ENCODE data around the gene ZNF485.
"Not testable (repeated sequence)": the region's sequence is repeated elsewhere in the genome, so short reads cannot be mapped to it uniquely, and the experiment has no call there.

The ZNF485 gene

GRCh38 chr10:43584051-43584450 lies 22.2 kb upstream of the ZNF485 start:
- no peaks in the 10 kb centered on the region for H3K27me3 ChIP-seq (ENCODE audit: insufficient read depth, low read length, poor library complexity, severe bottlenecking)
- H3K9me2 ChIP-seq (replicated peaks; ENCODE audit: low read depth, low read length), result no peaks in the 10 kb centered on the region
- H3F3A ChIP-seq (ENCODE audit: low read depth), result no peaks in the 10 kb centered on the region
- TF ChIP-seq EZH2phosphoT487 (IDR thresholded peaks at IDR 0.05; ENCODE audit: borderline replicate concordance), result no peak
- no peak for TF ChIP-seq CTCF (conservative IDR thresholded peaks at IDR 0.05; ENCODE audit: low read length)
- no peak overlapping the region for H2AFZ ChIP-seq (ENCODE audit: low read length)
- no peak overlapping the region for H3K9ac ChIP-seq (ENCODE audit: low read depth, low read length, poor library complexity, severe bottlenecking)
- no peak overlapping the region for H3K4me3 ChIP-seq (ENCODE audit: low read length, poor library complexity, severe bottlenecking)
- no peaks in the 10 kb centered on the region for H3K79me2 ChIP-seq (ENCODE audit: insufficient read depth, low read length)
- H3K9me3 ChIP-seq (ENCODE audit: insufficient read depth, low read depth, low read length), result no peaks in the 10 kb centered on the region
- H3K4me2 ChIP-seq (ENCODE audit: low read depth, low read length, poor library complexity, severe bottlenecking), result no peak overlapping the region
- no peaks in the 10 kb centered on the region for H3K4me1 ChIP-seq (ENCODE audit: insufficient read depth, low read length, poor library complexity, severe bottlenecking)
- H3K36me3 ChIP-seq (ENCODE audit: insufficient read depth, low read length), result no peaks in the 10 kb centered on the region
- H4K20me1 ChIP-seq (ENCODE audit: insufficient read depth, low read length, poor library complexity, severe bottlenecking), result no peaks in the 10 kb centered on the region

GRCh38 chr10:43585046-43585445 lies 21.2 kb upstream of the ZNF485 start:
- no peak overlapping the region for H3K4me3 ChIP-seq (ENCODE audit: low read length, poor library complexity, severe bottlenecking)
- H3F3A ChIP-seq (ENCODE audit: low read depth), result no peaks in the 10 kb centered on the region
- H3K9ac ChIP-seq (ENCODE audit: low read depth, low read length, poor library complexity, severe bottlenecking), result no peak overlapping the region
- TF ChIP-seq CTCF (conservative IDR thresholded peaks at IDR 0.05; ENCODE audit: low read length) (no peak), EZH2phosphoT487 (IDR thresholded peaks at IDR 0.05; ENCODE audit: borderline replicate concordance) (no peak)
- no peaks in the 10 kb centered on the region for H4K20me1 ChIP-seq (ENCODE audit: insufficient read depth, low read length, poor library complexity, severe bottlenecking)
- H3K79me2 ChIP-seq (ENCODE audit: insufficient read depth, low read length), result no peaks in the 10 kb centered on the region
- no peak overlapping the region for H3K4me2 ChIP-seq (ENCODE audit: low read depth, low read length, poor library complexity, severe bottlenecking)
- H3K9me3 ChIP-seq (ENCODE audit: insufficient read depth, low read depth, low read length), result no peaks in the 10 kb centered on the region
- H2AFZ ChIP-seq (ENCODE audit: low read length), result no peak overlapping the region
- no peaks in the 10 kb centered on the region for H3K27me3 ChIP-seq (ENCODE audit: insufficient read depth, low read length, poor library complexity, severe bottlenecking)
- H3K36me3 ChIP-seq (ENCODE audit: insufficient read depth, low read length), result no peaks in the 10 kb centered on the region
- no peaks in the 10 kb centered on the region for H3K9me2 ChIP-seq (replicated peaks; ENCODE audit: low read depth, low read length)
- H3K4me1 ChIP-seq (ENCODE audit: insufficient read depth, low read length, poor library complexity, severe bottlenecking), result no peaks in the 10 kb centered on the region

- H2AFZ ChIP-seq (ENCODE audit: low read length), result no peak overlapping the region
- TF ChIP-seq CTCF (conservative IDR thresholded peaks at IDR 0.05; ENCODE audit: low read length) (no peak), EZH2phosphoT487 (IDR thresholded peaks at IDR 0.05; ENCODE audit: borderline replicate concordance) (no peak)
- H3K79me2 ChIP-seq (ENCODE audit: insufficient read depth, low read length), result no peaks in the 10 kb centered on the region
- H3K9ac ChIP-seq (ENCODE audit: low read depth, low read length, poor library complexity, severe bottlenecking), result no peak overlapping the region
- no peaks in the 10 kb centered on the region for H3K36me3 ChIP-seq (ENCODE audit: insufficient read depth, low read length)
- no peaks in the 10 kb centered on the region for H3K9me3 ChIP-seq (ENCODE audit: insufficient read depth, low read depth, low read length)
- no peaks in the 10 kb centered on the region for H3K9me2 ChIP-seq (replicated peaks; ENCODE audit: low read depth, low read length)
- no peaks in the 10 kb centered on the region for H3K4me1 ChIP-seq (ENCODE audit: insufficient read depth, low read length, poor library complexity, severe bottlenecking)
- no peak overlapping the region for H3K4me2 ChIP-seq (ENCODE audit: low read depth, low read length, poor library complexity, severe bottlenecking)
- no peaks in the 10 kb centered on the region for H4K20me1 ChIP-seq (ENCODE audit: insufficient read depth, low read length, poor library complexity, severe bottlenecking)
- no peaks in the 10 kb centered on the region for H3K27me3 ChIP-seq (ENCODE audit: insufficient read depth, low read length, poor library complexity, severe bottlenecking)
- H3K4me3 ChIP-seq (ENCODE audit: low read length, poor library complexity, severe bottlenecking), result no peak overlapping the region
- H3F3A ChIP-seq (ENCODE audit: low read depth), result no peaks in the 10 kb centered on the region
Observed at GRCh38 chr10:43585981-43586729, 20.1 kb upstream of the ZNF485 start.

- not testable (repeated sequence) for H3K9ac ChIP-seq (ENCODE audit: low read depth, low read length, poor library complexity, severe bottlenecking); H3K9me3 ChIP-seq (ENCODE audit: insufficient read depth, low read depth, low read length); H3K79me2 ChIP-seq (ENCODE audit: insufficient read depth, low read length); H2AFZ ChIP-seq (ENCODE audit: low read length); H3F3A ChIP-seq (ENCODE audit: low read depth); H3K4me1 ChIP-seq (ENCODE audit: insufficient read depth, low read length, poor library complexity, severe bottlenecking); H4K20me1 ChIP-seq (ENCODE audit: insufficient read depth, low read length, poor library complexity, severe bottlenecking); H3K4me3 ChIP-seq (ENCODE audit: low read length, poor library complexity, severe bottlenecking); H3K36me3 ChIP-seq (ENCODE audit: insufficient read depth, low read length); H3K27me3 ChIP-seq (ENCODE audit: insufficient read depth, low read length, poor library complexity, severe bottlenecking); H3K9me2 ChIP-seq (replicated peaks; ENCODE audit: low read depth, low read length); H3K4me2 ChIP-seq (ENCODE audit: low read depth, low read length, poor library complexity, severe bottlenecking)
Observed at GRCh38 chr10:43586730-43587115, 19.5 kb upstream of the ZNF485 start.
